Right kidney (tissue), 1 donor: ENCODE results near the gene ZSWIM4.

Experiments
- DNase-seq: peaks from one replicate; pipeline ENCODE4 v3.0.0-alpha.2; 2016

ZSWIM4 gene

GRCh38 chr19:13835791-13836723 is 40.8 kb downstream of the ZSWIM4 start:
- peak; percentile 39 for DNase-seq

DNA sequence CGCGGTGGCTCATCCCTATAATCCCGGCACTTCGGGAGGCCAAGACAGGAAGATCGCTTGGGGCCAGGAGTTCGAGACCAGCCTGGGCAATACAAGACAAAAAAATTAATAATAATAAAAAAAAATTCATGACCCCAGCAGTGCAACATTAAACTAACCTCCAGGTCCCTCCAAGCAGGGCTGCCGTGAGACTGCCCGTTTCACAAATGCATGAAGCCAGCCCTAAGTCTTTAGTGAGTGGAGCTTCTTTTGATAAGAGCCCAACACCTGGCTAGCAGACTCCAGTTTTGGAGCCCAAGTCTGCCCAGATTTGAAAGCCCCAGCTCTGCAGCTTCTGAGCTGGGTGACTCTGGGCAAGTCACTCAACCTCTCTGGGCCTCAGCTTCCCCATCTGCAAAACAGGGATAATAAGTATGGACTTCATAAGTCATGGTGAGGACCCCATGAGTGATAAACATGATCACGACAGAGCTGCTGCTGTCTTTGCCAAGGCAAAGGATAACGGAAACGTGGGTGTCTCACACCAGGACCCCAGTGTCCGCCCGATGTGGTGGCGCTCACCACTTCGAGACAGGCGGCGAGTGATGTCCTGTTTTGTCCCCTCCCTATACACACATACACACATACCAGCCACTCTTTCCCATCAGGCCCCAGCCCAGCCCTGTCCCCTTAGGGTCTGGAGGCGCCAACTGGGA is 43.3 kb downstream of the ZSWIM4 start:
- no peak for DNase-seq

DNA sequence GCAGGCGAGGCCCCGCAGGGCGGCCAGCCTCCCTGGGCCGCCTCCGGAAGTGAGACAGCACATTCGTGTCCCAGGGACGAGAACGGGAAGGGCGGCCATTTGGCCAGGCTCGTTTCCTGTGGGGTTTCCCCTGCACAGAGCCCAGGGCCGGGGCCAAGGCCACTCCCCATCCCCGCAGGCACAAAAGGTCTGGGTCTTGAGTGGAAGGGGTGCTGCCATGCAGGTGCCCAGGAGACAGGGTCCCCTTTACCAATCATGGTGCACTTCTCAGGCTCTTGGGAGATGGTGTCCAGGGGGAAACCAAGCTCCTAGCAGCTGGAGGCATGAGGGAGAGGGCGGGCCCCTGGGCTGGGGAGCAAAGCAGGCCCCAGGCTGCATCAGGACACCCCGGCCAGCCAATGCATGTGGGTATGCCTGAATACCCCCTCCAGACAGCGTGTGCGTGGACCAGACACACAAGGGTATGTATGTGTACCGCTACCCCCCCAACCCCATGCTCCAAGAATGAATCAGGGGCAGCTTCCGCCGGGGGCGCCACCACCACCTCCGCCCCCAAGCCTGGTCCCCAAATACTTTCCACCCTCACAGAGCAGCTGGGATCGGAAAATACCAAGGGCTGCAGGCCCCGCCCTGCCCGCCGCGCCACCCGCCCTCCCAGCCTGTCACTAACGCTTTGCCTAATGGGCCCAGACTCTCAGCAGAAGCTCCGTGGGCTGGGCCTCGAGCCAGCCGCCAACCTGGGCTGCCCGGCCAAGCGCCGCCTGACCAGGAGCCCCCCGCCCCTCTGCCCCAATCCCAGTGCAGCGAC is 44.1 kb downstream of the ZSWIM4 start:
- peak; percentile 63 for DNase-seq

- no peak for DNase-seq
Observed at GRCh38 chr19:13839938-13840304, 44.7 kb downstream of the ZSWIM4 start.

- DNase-seq = no peak
Observed at GRCh38 chr19:13840305-13841085, 45.3 kb downstream of the ZSWIM4 start.

DNA sequence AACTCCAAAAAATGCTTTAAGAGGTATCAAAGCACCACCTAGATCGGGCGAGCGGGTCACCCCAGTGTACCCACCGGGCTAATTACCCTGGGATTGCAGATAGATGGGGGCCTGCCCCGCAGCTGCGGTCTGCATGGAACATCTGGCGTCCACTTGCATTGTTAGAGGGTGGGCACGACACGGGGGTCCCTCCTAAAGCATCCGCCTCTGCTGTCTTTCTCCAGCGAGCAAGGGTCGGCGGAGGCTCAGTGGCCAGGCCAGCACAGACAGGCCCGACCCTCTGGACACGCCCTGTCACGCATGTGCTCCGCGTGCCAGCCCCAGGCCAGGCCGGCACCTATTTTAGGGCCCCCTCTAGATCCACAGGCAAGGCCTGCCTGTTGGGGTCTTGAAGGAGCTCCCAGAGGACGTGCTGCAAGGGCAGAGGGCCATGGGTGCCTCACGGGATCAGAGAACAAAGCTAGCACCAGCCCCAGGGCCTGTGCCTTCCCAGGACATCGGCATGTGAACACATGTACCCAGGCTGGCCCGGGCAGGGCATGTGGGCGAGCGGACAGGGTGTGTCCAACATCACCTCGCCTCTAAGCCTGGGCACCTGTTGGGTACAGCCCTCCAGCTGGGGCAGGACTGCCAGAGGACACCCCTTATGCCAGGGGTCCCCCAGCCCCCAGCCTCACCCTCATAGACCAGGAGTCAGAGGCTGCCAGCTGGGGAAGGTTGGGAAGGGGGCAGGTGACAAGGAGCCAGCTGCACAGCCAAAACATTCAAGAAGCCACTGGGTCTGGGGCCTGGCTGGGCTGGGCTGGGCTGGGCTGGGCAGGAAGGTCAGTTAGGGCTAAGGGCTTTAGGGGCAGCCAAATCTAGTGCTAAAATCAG is 46.1 kb downstream of the ZSWIM4 start:
- no peak for DNase-seq

DNA sequence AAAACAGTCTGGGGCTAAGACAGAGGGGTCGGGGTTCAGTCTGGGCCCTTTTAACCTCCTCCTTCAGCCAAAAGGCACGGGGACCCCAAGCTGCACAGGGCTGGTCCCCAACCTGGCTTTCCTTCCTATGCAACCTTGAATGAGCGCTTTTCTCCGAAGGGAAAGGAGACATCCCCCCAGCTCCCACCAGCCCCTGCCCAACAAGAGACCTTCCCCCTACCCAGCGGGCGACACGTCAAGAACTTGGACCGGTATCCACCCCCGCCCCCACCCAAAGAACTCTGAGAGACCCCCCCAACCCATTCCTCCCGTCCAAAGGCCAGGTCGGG is 46.7 kb downstream of the ZSWIM4 start:
- no peak for DNase-seq

DNA sequence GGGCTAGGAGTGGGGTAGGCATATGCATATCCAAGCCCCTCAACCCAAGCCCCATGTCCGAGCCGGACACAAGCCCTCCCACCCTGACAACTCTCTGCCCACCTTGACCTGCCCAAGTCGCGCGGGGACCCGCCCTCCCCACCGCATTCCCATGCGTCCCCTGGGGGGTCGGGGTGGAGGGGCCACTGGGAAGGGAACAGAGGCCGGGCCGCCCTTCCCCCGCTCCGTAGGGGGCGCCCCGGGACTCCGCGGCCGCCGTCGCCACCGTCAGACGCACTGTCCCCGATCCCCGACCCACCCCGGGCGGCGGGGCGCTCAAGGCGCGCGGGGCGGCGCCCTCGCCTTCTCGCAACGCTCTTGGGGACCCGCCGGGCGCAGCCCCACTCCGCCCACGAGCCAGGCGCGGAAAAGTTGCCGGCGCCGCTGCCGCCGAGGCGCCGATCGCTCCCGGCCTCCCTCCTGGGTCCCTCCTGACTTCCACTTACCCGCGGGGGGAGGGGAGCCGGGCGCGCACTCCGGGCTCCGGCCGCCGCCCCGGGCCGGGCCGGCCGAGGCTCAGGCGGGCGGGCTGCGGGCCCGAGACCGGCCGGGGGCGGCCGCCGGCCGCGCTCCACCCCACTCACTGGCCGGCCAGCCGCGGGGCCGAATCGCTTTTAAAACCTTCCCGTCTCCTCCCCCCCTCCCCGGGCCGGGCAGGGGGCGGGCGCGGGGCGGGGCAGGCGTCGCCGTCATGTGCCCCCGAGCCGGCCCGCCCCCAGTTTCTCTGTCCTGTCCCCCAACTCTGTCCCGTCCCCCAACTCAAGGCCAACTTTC is 47.3 kb downstream of the ZSWIM4 start:
- DNase-seq = peak; percentile 78

- peak; percentile 74 for DNase-seq
Observed at GRCh38 chr19:13843104-13843921, 48.1 kb downstream of the ZSWIM4 start.

- DNase-seq = no peak
Observed at GRCh38 chr19:13844130-13844631, 48.9 kb downstream of the ZSWIM4 start.

GRCh38 chr19:13846557-13847406 is 51.5 kb downstream of the ZSWIM4 start:
- peak; percentile 90 for DNase-seq

GRCh38 chr19:13847407-13848339 is 52.4 kb downstream of the ZSWIM4 start:
- DNase-seq = peak; percentile 93

GRCh38 chr19:13848340-13848677 is 53.1 kb downstream of the ZSWIM4 start:
- no peak for DNase-seq

- no peak for DNase-seq
Observed at GRCh38 chr19:13848798-13849676, 53.8 kb downstream of the ZSWIM4 start.

GRCh38 chr19:13849991-13850909 is 55.0 kb downstream of the ZSWIM4 start:
- no peak for DNase-seq
